Kidney (tissue), 14 donors: ENCODE results near the gene ECEL1. TPM values are rescaled to one million over a fixed set of nuclear protein-coding genes. Genes with fewer than 3 reads are reported as not detected.
A peak's percentile ranks its signal among the peaks of the same experiment; 100 is the strongest.

Experiments
- DNase-seq, 5 donors: peaks; one replicate each; pipeline ENCODE4 v3.0.0-alpha.2; 2013 to 2020
- FAIRE-seq: peaks from 2 replicates; lab custom pipeline; 2012; peaks lifted over from hg19 to GRCh38; lab: Jason Lieb, UNC
- H3K27ac ChIP-seq, 2 donors: one replicate each; pipeline ENCODE4 v1.7.0; 2013; ENCODE audit warnings: low read depth in 2 of 2, low read length in 2 of 2, inconsistent platforms in 1 of 2
- H3K27me3 ChIP-seq: one replicate; pipeline ENCODE4 v1.7.1; 2013; ENCODE audit warnings: low read length, inconsistent platforms; ENCODE audit not compliant: control insufficient read depth, insufficient read depth
- H3K36me3 ChIP-seq, 3 donors: one replicate each; pipeline versions ENCODE4 v1.7.0 to v1.7.1; 2013; ENCODE audit warnings: low read length in 3 of 3, control low read depth in 1 of 3, inconsistent platforms in 1 of 3; ENCODE audit not compliant: insufficient read depth in 3 of 3, control insufficient read depth in 2 of 3
- H3K4me1 ChIP-seq, 3 donors: one replicate each; pipeline versions ENCODE4 v1.7.0 to v1.7.1; 2013; ENCODE audit warnings: low read length in 3 of 3, inconsistent platforms in 1 of 3, low read depth in 1 of 3; ENCODE audit not compliant: control insufficient read depth in 2 of 3, insufficient read depth in 2 of 3
- H3K4me3 ChIP-seq, 3 donors: one replicate each; pipeline versions ENCODE4 v1.7.0 to v1.8.1; 2013; ENCODE audit warnings: low read length in 3 of 3, control low read depth in 1 of 3, inconsistent platforms in 1 of 3
- H3K9ac ChIP-seq, 3 donors: one replicate each; pipeline versions ENCODE4 v1.7.0 to v1.7.1; 2013; ENCODE audit warnings: low read length in 3 of 3, control low read depth in 1 of 3, inconsistent platforms in 1 of 3
- H3K9me3 ChIP-seq, 3 donors: one replicate each; pipeline versions ENCODE4 v1.7.0 to v1.7.1; 2013; ENCODE audit warnings: low read length in 3 of 3, control low read depth in 1 of 3, inconsistent platforms in 1 of 3; ENCODE audit not compliant: control insufficient read depth in 2 of 3, insufficient read depth in 1 of 3
- intact Hi-C: fragments of 100-400 bp; cut with DNase I; formaldehyde crosslinking; loops from one replicate; pipeline ENCODE4 v1.11.1; 2022
- polyA plus RNA-seq: library from polyadenylated mRNA; stranded (reverse); fragments of 350-450 nt; fragmentation: Illumina TruSeq; extraction: RNeasy Lipid Tissue Mini Kit (QIAGEN cat#74804); gene quantifications from one replicate; pipeline ENCODE4 v1.2.3, GENCODE V29; 2014; ENCODE audit warnings: low read depth, low replicate concordance; ENCODE audit not compliant: insufficient read depth
- total RNA-seq: library from RNA; stranded (reverse); fragmentation: NEBNext Ultra II Directional; extraction: Animal tissue kit (Norgen Biotek cat#: 25700); gene quantifications from one replicate; pipeline ENCODE4 v1.2.1, GENCODE V29; 2021
- TF ChIP-seq, protein P1 (sequence below): IDR thresholded peaks from 3 replicates; pipeline ENCODE4 v1.5.1; 2012; ENCODE audit warnings: mild to moderate bottlenecking, moderate library complexity, borderline replicate concordance; ENCODE audit not compliant: insufficient read depth; ENCODE audit errors: extremely low read depth
- donor health status: control.
- donor health status: control.
- donor health status: control.
- donor health status: control.
- donor health status: control.
- donor health status: DM: yes; HTN: yes; CAD: no.
- donor health status: Normal renal cell carcinoma (clear cell type).

Gene ECEL1
- total and polyA plus RNA-seq, 2 donors from 2014 or later = 6.7 to 8.5 TPM

DNA sequence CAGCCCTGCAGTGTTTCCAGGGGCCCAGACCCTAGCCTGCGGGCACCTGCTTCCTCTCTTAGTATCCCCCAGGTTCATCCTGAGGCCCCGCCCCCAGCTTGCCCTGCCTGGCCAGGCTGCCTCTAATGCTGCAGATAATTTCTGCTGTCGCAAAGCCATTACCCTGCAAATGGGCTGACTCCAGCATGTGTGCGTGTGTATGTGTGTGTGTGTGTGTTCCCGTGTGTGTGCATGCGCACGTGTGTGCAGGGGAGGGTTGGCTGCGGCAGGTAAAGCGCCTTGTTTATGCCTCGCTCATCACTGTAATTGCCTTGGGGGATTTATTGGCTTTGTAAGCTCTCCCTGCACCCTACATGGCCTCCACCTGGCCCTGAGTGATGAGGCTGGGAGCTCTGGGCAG, 25.0 kb upstream of the ECEL1 start:
- Histone ChIP-seq H3K9ac (no peak overlapping the region), H3K9me3 (no peaks in the 10 kb centered on the region), H3K27me3 (no peaks in the 10 kb centered on the region), H3K36me3 (no peaks in the 10 kb centered on the region), H3K27ac (no peak overlapping the region), H3K4me3 (no peak overlapping the region), H3K4me1 (no peaks in the 10 kb centered on the region)
- DNase-seq = peak in 4 of 5 donors; percentile 82 to 89 (median 83)
- intact Hi-C loops = no loop called here
- TF ChIP-seq, protein P1, sequence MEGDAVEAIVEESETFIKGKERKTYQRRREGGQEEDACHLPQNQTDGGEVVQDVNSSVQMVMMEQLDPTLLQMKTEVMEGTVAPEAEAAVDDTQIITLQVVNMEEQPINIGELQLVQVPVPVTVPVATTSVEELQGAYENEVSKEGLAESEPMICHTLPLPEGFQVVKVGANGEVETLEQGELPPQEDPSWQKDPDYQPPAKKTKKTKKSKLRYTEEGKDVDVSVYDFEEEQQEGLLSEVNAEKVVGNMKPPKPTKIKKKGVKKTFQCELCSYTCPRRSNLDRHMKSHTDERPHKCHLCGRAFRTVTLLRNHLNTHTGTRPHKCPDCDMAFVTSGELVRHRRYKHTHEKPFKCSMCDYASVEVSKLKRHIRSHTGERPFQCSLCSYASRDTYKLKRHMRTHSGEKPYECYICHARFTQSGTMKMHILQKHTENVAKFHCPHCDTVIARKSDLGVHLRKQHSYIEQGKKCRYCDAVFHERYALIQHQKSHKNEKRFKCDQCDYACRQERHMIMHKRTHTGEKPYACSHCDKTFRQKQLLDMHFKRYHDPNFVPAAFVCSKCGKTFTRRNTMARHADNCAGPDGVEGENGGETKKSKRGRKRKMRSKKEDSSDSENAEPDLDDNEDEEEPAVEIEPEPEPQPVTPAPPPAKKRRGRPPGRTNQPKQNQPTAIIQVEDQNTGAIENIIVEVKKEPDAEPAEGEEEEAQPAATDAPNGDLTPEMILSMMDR = no peak
- FAIRE-seq = no peak

GRCh38 chr2:232511336-232511890, 23.8 kb upstream of the ECEL1 start:
- Histone ChIP-seq H3K9ac (no peak overlapping the region), H3K27me3 (no peaks in the 10 kb centered on the region), H3K4me1 (no peaks in the 10 kb centered on the region), H3K4me3 (no peak overlapping the region), H3K36me3 (no peaks in the 10 kb centered on the region), H3K9me3 (no peaks in the 10 kb centered on the region), H3K27ac (no peak overlapping the region)
- peak in 1 of 5 donors; percentile 63 for DNase-seq
- TF ChIP-seq, protein P1 = no peak
- intact Hi-C loops = no loop called here
- no peak for FAIRE-seq

- intact Hi-C loops = no loop called here
- TF ChIP-seq, protein P1 = no peak
- no peak overlapping the region for H3K4me3 ChIP-seq
- no peaks in the 10 kb centered on the region for H3K36me3 ChIP-seq
- H3K4me1 ChIP-seq = no peaks in the 10 kb centered on the region
- no peak overlapping the region for H3K9ac ChIP-seq
- FAIRE-seq = no peak
- DNase-seq = no peak
- no peaks in the 10 kb centered on the region for H3K9me3 ChIP-seq
- peaks cover 7% of the 10 kb centered on the region for H3K27me3 ChIP-seq
- no peak overlapping the region for H3K27ac ChIP-seq
Measured at GRCh38 chr2:232508251-232508650, 20.6 kb upstream of the ECEL1 start.

GRCh38 chr2:232506709-232507108, 19.1 kb upstream of the ECEL1 start:
- FAIRE-seq = no peak
- TF ChIP-seq, protein P1 = no peak
- peak in 1 of 5 donors; percentile 37 for DNase-seq
- H3K27ac ChIP-seq = no peak overlapping the region
- H3K36me3 ChIP-seq = no peaks in the 10 kb centered on the region
- no peaks in the 10 kb centered on the region for H3K9me3 ChIP-seq
- peaks cover 7% of the 10 kb centered on the region for H3K27me3 ChIP-seq
- no peak overlapping the region for H3K9ac ChIP-seq
- intact Hi-C loops = no loop called here
- H3K4me1 ChIP-seq = no peaks in the 10 kb centered on the region
- H3K4me3 ChIP-seq = no peak overlapping the region
